ENCODE results near the gene FMN1.
A peak's percentile ranks its signal among the peaks of the same experiment; 100 is the strongest.

The FMN1 gene

GRCh38 chr15:33194704-33195670, at the start of gene FMN1:
Gene FMN1 (minus strand): TSS chr15:33194714. CDS start chr15:33154914, 39,800 bp downstream.
- DNase-seq, result peak; percentile 90

GRCh38 chr15:33243869-33244268, 49.4 kb upstream of the FMN1 start:
- no peak for DNase-seq

- no peak for DNase-seq
These were observed 48.9 kb upstream of the FMN1 start for GRCh38 chr15:33243393-33243792.

- no peak for DNase-seq
These were observed 48.2 kb upstream of the FMN1 start for GRCh38 chr15:33242669-33243191.

- no peak for DNase-seq
These were observed 47.7 kb upstream of the FMN1 start for GRCh38 chr15:33242165-33242564.

GRCh38 chr15:33236841-33237509, 42.5 kb upstream of the FMN1 start:
- no peak for DNase-seq

GRCh38 chr15:33234020-33234461, 39.5 kb upstream of the FMN1 start:
- no peak for DNase-seq

GRCh38 chr15:33226559-33227181, 32.2 kb upstream of the FMN1 start:
- peak; percentile 33 for DNase-seq

- DNase-seq, result no peak
These were observed 23.6 kb upstream of the FMN1 start for GRCh38 chr15:33218071-33218491.

- no peak for DNase-seq
These were observed 21.7 kb upstream of the FMN1 start for GRCh38 chr15:33215941-33216872.

GRCh38 chr15:33211176-33211808, 16.8 kb upstream of the FMN1 start:
- no peak for DNase-seq

- DNase-seq, result no peak
These were observed 15.3 kb upstream of the FMN1 start for GRCh38 chr15:33209575-33210481.

- no peak for DNase-seq
These were observed 13.1 kb upstream of the FMN1 start for GRCh38 chr15:33207646-33208045.

GRCh38 chr15:33206366-33206765, 11.9 kb upstream of the FMN1 start:
- DNase-seq, result no peak

- DNase-seq, result no peak
These were observed 10.4 kb upstream of the FMN1 start for GRCh38 chr15:33204926-33205325.

GRCh38 chr15:33204087-33204486, 9.6 kb upstream of the FMN1 start:
- no peak for DNase-seq

- DNase-seq, result peak; percentile 44
These were observed 7.1 kb upstream of the FMN1 start for GRCh38 chr15:33201491-33202231.

GRCh38 chr15:33200903-33201302, 6.4 kb upstream of the FMN1 start:
- DNase-seq, result no peak

GRCh38 chr15:33200444-33200843, 5.9 kb upstream of the FMN1 start:
- no peak for DNase-seq

- no peak for DNase-seq
These were observed 4.0 kb upstream of the FMN1 start for GRCh38 chr15:33198541-33198940.
